Measurements from ENCODE around the gene ERO1B. TPM values are rescaled to one million over a fixed set of nuclear protein-coding genes. Genes with fewer than 3 reads are reported as not detected.

ERO1B gene
- total RNA-seq, 1 experiment from 2014 or later: 3.2 TPM

- TF ChIP-seq NFYB (CRISPR knock-in tag; conservative IDR thresholded peaks at IDR 0.05; ENCODE audit: low read depth): no peak; the same call in 1 of the 2 replicates
- TF ChIP-seq USF1 (CRISPR knock-in tag; IDR thresholded peaks at IDR 0.05): peak; percentile 26; the same call in 1 of the 2 replicates
- no peak for TF ChIP-seq CBFB (CRISPR knock-in tag; IDR thresholded peaks at IDR 0.05; ENCODE audit: low read depth)
- TF ChIP-seq PRDM15 (CRISPR knock-in tag; IDR thresholded peaks at IDR 0.05): no peak
- TF ChIP-seq ZNF281 (CRISPR knock-in tag; IDR thresholded peaks at IDR 0.05): no peak
- TF ChIP-seq ZNF263 (CRISPR knock-in tag; IDR thresholded peaks at IDR 0.05; ENCODE audit: low read depth): no peak
- no peak for TF ChIP-seq ATF6 (CRISPR knock-in tag; IDR thresholded peaks at IDR 0.05)
- no peak for TF ChIP-seq ZNF671 (CRISPR knock-in tag; IDR thresholded peaks at IDR 0.05)
- TF ChIP-seq GTF2I (CRISPR knock-in tag; conservative IDR thresholded peaks at IDR 0.05): no peak
- no peak for TF ChIP-seq TEAD1 (CRISPR knock-in tag; IDR thresholded peaks at IDR 0.05)
- no peak for TF ChIP-seq ESRRA (CRISPR knock-in tag; IDR thresholded peaks at IDR 0.05; ENCODE audit: borderline replicate concordance)
- no peak for TF ChIP-seq SMAD4 (CRISPR knock-in tag; IDR thresholded peaks at IDR 0.05)
- no peak for TF ChIP-seq ATF2 (CRISPR knock-in tag; IDR thresholded peaks at IDR 0.05; ENCODE audit: borderline replicate concordance, low read depth)
- no peak; the same call in 1 of the 2 replicates for TF ChIP-seq CREM (CRISPR knock-in tag; IDR thresholded peaks at IDR 0.05)
- TF ChIP-seq AR (CRISPR knock-in tag; IDR thresholded peaks at IDR 0.05): no peak
- TF ChIP-seq PRRX2 (CRISPR knock-in tag; IDR thresholded peaks at IDR 0.05): no peak
- TF ChIP-seq ZBTB43 (CRISPR knock-in tag; IDR thresholded peaks at IDR 0.05): 0 out of 2 replicates have a peak, but pooled peaks have one; percentile 45
- TF ChIP-seq NR3C1 (CRISPR knock-in tag; conservative IDR thresholded peaks at IDR 0.05; ENCODE audit: low read depth): no peak
These were observed at the start of gene ERO1B (continued) for GRCh38 chr1:236281654-236282424.

Measured in WTC11 (cell line).